HG02852 (cell line): ENCODE measurements around the gene BBX.

ENCODE experiments used
- ATAC-seq: cut with Tn5 transposase; IDR thresholded peaks from one replicate; pipeline ENCODE4 v1.9.1; 2021; ENCODE audit warnings: mild to moderate bottlenecking, moderate library complexity; ENCODE audit not compliant: unreplicated experiment

Gene BBX

GRCh38 chr3:107794664-107795443, 272.1 kb downstream of the BBX start:
- no peak for ATAC-seq

- no peak for ATAC-seq
Measured at GRCh38 chr3:107795514-107796094, 272.8 kb downstream of the BBX start.

GRCh38 chr3:107796791-107797190, 274.0 kb downstream of the BBX start:
- ATAC-seq = no peak

- no peak for ATAC-seq
Measured at GRCh38 chr3:107797586-107797985, 274.8 kb downstream of the BBX start.

GRCh38 chr3:107798381-107798780, 275.6 kb downstream of the BBX start:
- ATAC-seq = no peak

GRCh38 chr3:107800710-107801109, 277.9 kb downstream of the BBX start:
- no peak for ATAC-seq

GRCh38 chr3:107803170-107803569, 280.4 kb downstream of the BBX start:
- ATAC-seq = no peak

- ATAC-seq = no peak
Measured at GRCh38 chr3:107806021-107806420, 283.3 kb downstream of the BBX start.

GRCh38 chr3:107806536-107806935, 283.8 kb downstream of the BBX start:
- no peak for ATAC-seq

GRCh38 chr3:107810171-107811071, 287.7 kb downstream of the BBX start:
- ATAC-seq = peak; percentile 52

GRCh38 chr3:107813026-107813425, 290.3 kb downstream of the BBX start:
- no peak for ATAC-seq

GRCh38 chr3:107816107-107816506, 293.3 kb downstream of the BBX start:
- ATAC-seq = no peak

- ATAC-seq = no peak
Measured at GRCh38 chr3:107817076-107817475, 294.3 kb downstream of the BBX start.

- ATAC-seq = no peak
Measured at GRCh38 chr3:107818025-107818424, 295.3 kb downstream of the BBX start.

- no peak for ATAC-seq
Measured at GRCh38 chr3:107819656-107820055, 296.9 kb downstream of the BBX start.

GRCh38 chr3:107822308-107822707, 299.5 kb downstream of the BBX start:
- ATAC-seq = no peak

- ATAC-seq = no peak
Measured at GRCh38 chr3:107824822-107825371, 302.1 kb downstream of the BBX start.

GRCh38 chr3:107825556-107825955, 302.8 kb downstream of the BBX start:
- no peak for ATAC-seq

- ATAC-seq = no peak
Measured at GRCh38 chr3:107826727-107827126, 304.0 kb downstream of the BBX start.

- no peak for ATAC-seq
Measured at GRCh38 chr3:107829185-107829584, 306.4 kb downstream of the BBX start.

- ATAC-seq = no peak
Measured at GRCh38 chr3:107831590-107831989, 308.8 kb downstream of the BBX start.
